HG03103 (cell line): ENCODE measurements around the gene SPZ1.
"Not testable (repeated sequence)": the region's sequence is repeated elsewhere in the genome, so short reads cannot be mapped to it uniquely, and the experiment has no call there.

Experiments
- ATAC-seq: cut with Tn5 transposase; IDR thresholded peaks from one replicate; pipeline ENCODE4 v1.9.1; 2021; ENCODE audit warnings: low read depth; ENCODE audit not compliant: unreplicated experiment

Gene SPZ1

GRCh38 chr5:80319702-80320101 lies at the start of gene SPZ1:
SPZ1 (plus strand) TSS chr5:80320002; CDS start chr5:80320216, 214 bp downstream.
- no peak for ATAC-seq

GRCh38 chr5:80270543-80270942 lies 49.3 kb upstream of the SPZ1 start:
- ATAC-seq = not testable (repeated sequence)

GRCh38 chr5:80275347-80275746 lies 44.5 kb upstream of the SPZ1 start:
- no peak for ATAC-seq

- ATAC-seq = no peak
These were observed 43.6 kb upstream of the SPZ1 start for GRCh38 chr5:80276186-80276585.

GRCh38 chr5:80277191-80277590 lies 42.6 kb upstream of the SPZ1 start:
- no peak for ATAC-seq

GRCh38 chr5:80282054-80282453 lies 37.7 kb upstream of the SPZ1 start:
- no peak for ATAC-seq

GRCh38 chr5:80283360-80283759 lies 36.4 kb upstream of the SPZ1 start:
- no peak for ATAC-seq

GRCh38 chr5:80284720-80285119 lies 35.1 kb upstream of the SPZ1 start:
- ATAC-seq = no peak

GRCh38 chr5:80288177-80288576 lies 31.6 kb upstream of the SPZ1 start:
- no peak for ATAC-seq

- ATAC-seq = no peak
These were observed 30.5 kb upstream of the SPZ1 start for GRCh38 chr5:80289320-80289719.

- ATAC-seq = no peak
These were observed 28.0 kb upstream of the SPZ1 start for GRCh38 chr5:80291761-80292160.

GRCh38 chr5:80296121-80296520 lies 23.7 kb upstream of the SPZ1 start:
- no peak for ATAC-seq

- ATAC-seq = no peak
These were observed 20.2 kb upstream of the SPZ1 start for GRCh38 chr5:80299601-80300000.

- ATAC-seq = no peak
These were observed 19.7 kb upstream of the SPZ1 start for GRCh38 chr5:80300125-80300524.

GRCh38 chr5:80300796-80301195 lies 19.0 kb upstream of the SPZ1 start:
- ATAC-seq = not testable (repeated sequence)

- ATAC-seq = not testable (repeated sequence)
These were observed 18.5 kb upstream of the SPZ1 start for GRCh38 chr5:80301342-80301741.

GRCh38 chr5:80302636-80303035 lies 17.2 kb upstream of the SPZ1 start:
- ATAC-seq = no peak

GRCh38 chr5:80308526-80308925 lies 11.3 kb upstream of the SPZ1 start:
- ATAC-seq = no peak

GRCh38 chr5:80309871-80310665 lies 9.7 kb upstream of the SPZ1 start:
- no peak for ATAC-seq

- ATAC-seq = no peak
These were observed 4.6 kb upstream of the SPZ1 start for GRCh38 chr5:80315244-80315643.

- ATAC-seq = no peak
These were observed 1.6 kb upstream of the SPZ1 start for GRCh38 chr5:80318212-80318611.

GRCh38 chr5:80324912-80325311 lies 5.1 kb downstream of the SPZ1 start:
- ATAC-seq = no peak

- no peak for ATAC-seq
These were observed 6.7 kb downstream of the SPZ1 start for GRCh38 chr5:80326468-80326867.
